ENCODE data around the gene SWAP70.
"Not testable (repeated sequence)": the region's sequence is repeated elsewhere in the genome, so short reads cannot be mapped to it uniquely, and the experiment has no call there.

SWAP70 gene

DNA sequence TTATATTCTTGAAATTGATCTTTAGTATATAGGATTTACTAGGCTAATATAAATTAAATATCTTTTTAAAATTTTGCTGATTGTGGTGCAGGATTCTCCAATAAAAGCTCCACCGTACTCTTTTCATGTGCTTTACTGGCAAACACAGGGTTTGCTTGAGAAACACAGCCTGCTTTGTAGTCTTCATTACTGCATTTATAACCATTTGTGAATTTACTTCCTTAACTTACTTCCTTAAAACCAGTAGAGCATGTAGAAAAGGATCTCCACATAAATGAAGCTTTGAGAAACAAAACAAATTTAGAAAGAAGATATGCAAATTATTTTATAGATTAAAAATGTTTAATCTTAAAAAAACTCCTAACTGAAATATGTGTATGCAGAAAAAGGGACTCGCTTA is 28.8 kb downstream of the SWAP70 start:
- DNase-seq (ENCODE audit: low read depth in 3 of 3), result no peak

DNA sequence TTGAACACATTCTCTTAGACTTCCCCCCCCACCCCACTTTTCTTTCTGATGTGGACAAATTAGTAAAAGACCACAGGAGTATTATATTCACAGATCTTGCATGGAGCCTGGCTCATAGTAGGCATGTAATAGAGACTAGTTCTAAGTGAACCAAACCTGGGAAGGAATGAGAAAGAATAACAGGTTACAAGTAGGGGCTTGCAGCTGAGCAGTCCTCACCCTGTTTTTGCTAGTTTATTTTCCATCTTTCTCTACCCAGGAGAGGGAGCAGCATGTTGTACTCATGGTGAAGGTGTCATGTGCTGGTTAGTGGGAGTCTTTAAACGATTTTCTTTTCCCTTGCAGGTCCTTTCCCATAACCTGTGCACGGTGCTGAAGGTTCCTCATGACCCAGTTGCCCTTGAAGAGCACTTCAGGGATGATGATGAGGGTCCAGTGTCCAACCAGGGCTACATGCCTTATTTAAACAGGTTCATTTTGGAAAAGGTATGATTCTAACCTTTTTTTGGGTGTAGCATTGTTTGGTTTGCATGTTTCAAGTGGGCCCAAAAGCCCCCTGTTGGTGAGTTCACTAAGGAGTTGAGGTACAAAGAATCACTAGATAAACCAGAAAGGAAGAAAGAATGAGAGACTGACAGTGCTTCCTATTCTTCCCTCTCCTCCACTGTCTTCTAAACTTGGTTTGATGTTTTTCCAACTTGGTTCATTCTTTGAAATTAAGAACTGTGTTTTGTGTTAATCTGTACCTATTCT is 30.1 kb downstream of the SWAP70 start:
- DNase-seq (ENCODE audit: low read depth in 3 of 3), result no peak

DNA sequence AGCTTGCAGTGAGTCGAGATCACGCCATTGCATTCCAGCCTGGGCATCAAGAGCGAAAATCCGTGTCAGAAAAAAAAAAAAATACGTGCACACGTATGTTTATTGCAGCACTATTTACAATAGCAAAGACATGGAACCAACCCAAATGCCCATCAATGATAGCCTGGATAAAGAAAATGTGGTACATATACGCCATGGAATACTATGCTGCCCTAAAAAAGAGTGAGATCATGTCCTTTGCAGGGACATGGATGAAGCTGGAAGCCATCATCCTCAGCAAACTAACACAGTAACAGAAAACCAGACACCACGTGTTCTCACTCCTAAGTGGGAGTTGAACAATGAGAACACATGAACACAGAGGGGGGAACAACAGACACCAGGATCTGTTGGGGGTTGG is 31.4 kb downstream of the SWAP70 start:
- DNase-seq (ENCODE audit: low read depth in 3 of 3), result not testable (repeated sequence)

DNA sequence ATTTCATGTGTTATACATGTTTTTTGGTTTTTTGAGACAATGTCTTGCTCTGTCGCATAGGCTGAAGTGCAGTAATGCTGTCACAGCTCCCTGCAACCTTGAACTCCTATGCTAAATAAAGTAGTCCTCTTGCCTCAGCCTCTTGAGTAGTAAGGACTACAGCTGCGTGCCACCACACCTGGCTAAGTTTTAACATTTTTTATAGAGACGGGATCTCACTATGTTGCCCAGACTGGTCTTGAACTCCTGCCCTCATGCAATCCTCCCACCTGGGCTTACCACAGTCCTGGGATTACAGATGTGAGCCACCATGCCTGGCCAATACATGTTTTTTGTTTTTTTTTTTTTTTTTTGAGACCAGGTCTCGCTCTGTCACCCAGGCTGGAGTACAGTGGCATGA is 33.9 kb downstream of the SWAP70 start:
- no peak for DNase-seq (ENCODE audit: low read depth in 3 of 3)

DNA sequence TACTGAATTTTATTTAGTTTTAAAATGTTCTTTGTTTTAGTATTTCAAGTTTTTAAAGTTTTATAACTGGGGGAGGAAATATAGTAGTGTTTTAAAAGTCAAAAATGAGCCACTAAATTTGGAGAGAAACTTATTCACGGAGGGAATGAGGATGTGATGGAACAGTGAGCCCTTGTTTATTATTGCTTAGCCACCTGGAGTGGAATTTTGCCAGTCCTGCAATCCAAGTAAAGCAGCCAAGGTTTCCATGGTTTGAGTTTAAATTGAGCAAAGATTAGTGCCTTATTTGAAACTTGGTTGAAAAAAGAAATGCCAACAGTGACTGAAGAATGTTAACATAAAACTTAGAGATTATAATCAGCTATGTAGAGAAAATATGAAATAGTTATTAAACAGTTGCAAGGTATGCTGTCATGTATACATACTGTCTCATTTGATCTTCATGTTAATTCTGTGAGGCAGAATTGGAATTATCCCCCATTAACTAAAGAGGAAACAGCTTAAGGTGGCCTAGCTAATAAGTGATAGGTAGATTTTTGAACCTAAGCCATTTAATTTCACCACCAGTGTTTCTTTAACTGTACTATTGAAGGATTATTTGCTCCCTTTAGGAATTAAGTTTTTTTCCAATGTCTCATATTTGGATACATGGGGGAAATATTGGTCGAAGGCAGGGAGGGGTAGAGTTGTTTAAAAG is 36.4 kb downstream of the SWAP70 start:
- no peak for DNase-seq (ENCODE audit: low read depth in 3 of 3)

DNA sequence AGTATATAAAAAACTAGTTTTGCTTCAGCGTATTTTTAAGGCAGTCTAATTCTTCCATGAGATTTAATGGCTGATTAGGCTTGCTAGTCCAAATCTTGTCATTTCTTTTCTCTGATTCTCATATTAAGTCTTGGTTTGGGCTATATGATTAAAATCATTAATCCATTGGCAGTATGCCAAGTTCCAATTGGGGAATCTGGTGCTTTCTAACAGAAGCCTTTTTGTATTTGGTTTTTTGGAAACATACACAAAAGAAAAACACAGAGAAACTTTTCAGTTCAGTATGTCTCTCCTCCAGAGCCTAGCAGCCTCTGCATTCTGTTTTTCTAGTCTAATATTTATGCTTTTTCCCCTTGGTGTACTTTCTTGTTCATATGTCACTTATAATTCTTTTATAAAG is 37.9 kb downstream of the SWAP70 start:
- no peak for DNase-seq (ENCODE audit: low read depth in 3 of 3)

DNA sequence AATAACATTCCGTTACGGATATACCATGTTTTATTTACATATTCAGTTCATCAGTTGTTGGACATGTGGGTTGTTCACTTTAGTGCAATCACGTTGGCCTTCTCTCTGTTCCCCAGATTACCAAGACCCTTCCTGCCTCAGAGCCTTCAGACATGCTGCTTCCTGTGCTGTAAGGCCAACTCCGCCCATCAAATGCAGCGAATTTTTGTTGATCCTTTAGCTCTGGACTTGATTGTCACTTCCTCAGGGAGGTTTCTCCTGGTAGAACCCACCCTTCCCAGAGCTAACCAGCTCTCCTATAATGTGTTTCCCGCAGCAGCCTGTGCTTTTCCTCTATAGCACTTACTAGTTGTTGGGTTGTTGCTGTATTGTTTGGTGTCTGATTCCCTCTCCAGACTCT is 39.4 kb downstream of the SWAP70 start:
- no peak for DNase-seq (ENCODE audit: low read depth in 3 of 3)

DNA sequence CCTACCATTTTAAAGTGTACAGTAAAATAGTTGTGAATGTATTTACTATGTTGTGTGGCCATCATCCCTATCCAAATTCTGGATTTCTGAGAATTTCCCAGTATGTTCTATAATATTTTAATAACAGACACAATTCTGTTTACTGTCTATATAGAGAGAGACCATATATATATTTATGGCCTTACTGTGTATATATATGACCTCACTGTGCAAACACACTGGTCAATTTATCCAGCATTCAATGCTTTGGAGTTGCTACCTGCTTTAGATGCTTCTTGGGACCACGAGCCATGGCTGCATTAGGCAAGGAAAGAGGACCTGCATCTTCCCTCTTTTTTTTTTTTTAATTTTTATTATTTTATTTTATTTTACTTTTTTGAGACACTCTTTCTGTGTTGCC is 40.2 kb downstream of the SWAP70 start:
- no peak for DNase-seq (ENCODE audit: low read depth in 3 of 3)

DNA sequence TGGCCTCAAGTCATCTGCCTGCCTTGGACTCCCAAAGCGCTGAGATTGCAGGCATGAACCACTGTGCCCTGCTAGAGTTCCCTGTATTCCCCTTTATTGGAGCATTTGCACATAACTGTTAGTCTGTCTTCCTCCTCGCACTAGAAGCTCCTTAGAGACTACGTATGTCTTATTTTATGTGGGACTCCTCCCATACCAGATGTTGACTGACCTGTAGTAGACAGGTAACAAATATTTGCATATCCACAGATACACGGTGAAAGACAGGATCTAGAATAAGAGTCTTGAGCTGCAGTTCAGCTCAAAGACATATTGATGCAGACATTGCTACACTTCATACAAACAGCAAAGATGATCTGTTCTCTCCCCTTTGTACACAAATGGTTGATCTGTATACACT is 40.7 kb downstream of the SWAP70 start:
- no peak for DNase-seq (ENCODE audit: low read depth in 3 of 3)

DNA sequence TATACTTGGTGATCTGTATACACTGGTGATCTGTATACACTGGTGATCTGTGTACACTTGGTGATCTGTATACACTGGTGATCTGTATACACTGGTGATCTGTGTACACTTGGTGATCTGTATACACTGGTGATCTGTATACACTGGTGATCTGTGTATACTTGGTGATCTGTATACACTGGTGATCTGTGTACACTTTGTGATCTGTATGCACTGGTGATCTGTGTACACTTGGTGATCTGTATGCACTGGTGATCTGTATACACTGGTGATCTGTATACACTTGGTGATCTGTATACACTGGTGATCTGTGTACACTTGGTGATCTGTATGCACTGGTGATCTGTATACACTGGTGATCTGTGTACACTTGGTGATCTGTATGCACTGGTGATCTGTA is 41.5 kb downstream of the SWAP70 start:
- DNase-seq (ENCODE audit: low read depth in 3 of 3), result not testable (repeated sequence)

DNA sequence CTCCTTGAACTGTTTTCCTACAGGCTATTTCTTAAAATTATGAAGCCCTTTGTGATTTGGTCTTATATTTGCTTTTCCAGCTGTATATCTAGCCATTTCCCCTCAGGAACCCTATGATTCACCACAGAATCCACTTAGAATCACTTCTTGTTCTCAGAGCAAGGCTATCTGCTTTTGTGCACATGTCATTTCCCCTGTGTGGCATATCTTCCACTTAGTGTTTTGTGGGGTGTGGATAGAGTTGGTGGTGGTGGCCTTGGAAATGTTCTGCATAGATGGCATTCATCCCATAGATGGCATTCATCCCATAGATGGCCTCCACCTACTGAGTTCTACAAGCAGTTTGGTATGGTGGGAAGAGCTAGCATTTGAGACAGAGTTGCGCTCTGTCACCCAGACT is 44.7 kb downstream of the SWAP70 start:
- no peak for DNase-seq (ENCODE audit: low read depth in 3 of 3)

DNA sequence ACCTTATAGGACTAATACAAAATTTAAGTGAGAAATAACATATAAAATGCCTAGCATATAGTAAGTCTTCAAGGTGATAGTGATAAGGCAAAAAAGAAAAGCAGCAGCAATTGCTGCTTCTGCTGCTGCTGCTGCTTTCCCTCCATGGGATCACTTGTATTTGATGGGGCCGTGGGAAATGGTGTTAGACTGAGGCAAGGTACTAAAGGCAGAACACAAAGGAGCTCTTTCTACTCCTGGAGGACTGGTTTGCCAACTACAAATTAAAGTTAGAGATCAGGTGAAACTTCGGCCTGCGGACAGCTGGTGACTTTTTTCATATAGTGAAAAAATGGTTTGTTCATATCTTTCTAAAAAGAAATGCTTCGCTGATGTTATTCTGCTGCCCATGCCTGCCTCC is 46.3 kb downstream of the SWAP70 start:
- DNase-seq (ENCODE audit: low read depth in 3 of 3), result no peak

DNA sequence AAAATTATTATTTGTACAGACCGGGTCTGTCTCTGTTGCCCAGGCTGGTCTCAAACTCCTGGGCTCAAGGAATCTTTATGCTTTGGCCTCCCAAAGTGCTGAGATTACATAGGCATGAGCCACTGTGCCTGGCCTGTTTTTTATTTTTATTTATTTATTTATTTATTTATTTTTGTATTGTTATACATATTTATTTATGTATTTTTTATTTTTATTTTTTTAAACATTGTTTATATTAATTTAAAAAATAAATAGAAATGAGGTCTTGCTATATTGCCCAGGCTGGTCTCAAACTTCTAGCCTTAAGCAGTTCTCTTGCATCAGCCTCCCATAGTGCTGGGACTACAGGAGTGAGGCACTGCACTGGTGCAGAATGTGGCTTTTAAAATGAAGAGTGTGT is 47.0 kb downstream of the SWAP70 start:
- DNase-seq (ENCODE audit: low read depth in 3 of 3), result no peak

DNA sequence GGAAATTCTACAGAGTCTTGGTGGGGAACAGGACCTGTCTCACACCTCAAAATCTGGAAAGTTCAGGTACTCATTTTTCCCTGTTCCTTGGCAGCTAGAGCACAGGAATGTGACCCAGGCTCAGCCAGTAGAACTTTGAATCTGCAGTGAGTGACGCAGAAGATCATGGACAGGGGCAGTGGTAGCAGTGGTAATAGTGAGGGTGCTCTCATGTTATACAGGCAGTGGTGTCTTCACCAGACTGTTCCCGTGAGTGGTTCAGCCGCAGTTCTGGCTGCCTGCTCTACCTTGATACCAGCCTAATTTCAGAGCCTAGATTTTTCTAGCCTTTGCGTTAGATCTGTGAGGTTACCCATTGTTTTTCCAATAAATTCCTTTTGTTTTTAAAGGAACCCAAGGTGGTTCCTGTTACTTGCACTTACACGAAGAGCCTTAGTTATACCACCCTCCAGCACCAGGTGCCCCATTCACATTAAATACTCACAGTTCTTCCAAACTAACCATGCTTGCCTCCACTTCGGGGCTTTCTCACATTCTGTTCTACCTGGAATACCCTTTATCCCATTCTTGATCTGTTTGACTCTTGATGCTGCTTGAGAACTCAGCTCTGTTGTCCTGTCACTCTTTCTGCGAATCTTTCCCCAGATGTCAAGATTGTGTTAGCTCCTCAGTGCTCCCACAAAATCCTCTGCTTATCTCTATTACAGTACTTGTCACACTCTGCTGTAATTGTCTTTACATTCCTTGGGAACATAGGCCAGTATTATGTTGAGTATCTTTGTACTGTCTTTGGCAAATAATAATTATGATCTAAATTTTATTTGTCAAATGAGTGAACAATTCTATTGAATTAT is 47.8 kb downstream of the SWAP70 start:
- no peak for DNase-seq (ENCODE audit: low read depth in 3 of 3)

DNA sequence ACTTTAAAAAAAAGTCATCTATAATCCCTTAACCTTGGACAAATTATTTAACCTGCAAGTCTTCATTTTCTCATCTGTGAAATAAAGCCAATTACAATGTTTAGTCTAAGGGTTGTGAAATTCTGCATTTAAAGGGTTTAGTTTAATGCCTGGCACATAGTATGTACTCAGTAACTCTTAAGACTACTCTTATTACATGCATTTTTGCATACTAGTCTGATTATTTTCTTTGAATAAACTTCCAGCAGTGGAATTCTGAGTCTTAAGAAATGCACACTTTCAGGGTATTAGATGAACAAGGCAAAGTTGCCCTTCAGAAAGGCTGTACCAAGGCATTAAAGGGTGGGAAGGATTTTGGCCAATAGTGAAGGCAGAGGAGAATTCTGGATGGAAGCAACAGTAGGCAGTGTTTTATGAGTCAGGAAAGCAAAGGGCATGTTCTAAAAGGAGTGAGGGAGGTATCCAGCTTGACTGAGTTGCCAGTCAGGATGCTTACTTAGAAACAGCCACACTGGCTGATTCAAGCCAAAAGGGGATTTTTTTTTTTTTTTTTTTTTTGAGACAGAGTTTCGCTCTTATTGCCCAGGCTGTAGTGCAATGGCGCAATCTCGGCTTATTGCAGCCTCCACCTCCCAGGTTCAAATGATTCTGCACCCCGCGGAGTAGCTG is 50.5 kb downstream of the SWAP70 start:
- no peak for DNase-seq (ENCODE audit: low read depth in 3 of 3)

DNA sequence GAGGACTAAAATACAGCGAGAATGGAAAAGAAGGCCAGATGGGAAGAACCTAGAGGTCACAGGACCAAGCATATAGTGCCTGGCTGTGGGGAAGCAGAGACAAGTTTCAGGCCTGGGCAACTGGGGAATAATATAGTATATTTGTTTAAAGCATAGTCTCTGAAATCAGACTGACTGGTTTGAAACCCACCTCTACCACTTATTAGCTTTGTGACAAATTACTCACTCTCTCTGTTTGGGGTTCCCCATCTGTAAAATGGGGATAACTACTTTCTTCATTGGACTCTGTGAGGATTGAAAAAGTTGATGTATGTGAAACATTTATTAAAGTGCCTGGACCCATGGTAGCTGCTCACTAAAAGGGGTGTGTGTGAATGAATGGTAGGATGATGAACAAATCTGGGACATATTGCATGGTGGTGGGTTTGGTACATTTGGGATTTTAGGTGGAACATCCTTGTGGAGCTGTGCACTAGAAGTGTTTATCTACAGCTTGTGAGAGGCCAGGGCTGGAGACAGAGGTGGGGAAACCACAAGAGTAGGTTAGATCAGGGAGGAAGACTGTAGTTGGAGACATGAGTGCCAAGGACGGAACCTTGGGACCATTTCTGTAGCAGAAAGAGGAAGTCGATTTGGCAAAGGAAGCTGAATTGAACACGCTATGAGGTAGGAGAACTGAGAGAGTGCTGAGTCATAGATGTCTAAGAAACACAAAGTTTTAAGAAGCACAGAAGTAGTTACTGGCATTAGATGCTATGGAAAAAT is 52.6 kb downstream of the SWAP70 start:
- DNase-seq (ENCODE audit: low read depth in 3 of 3), result no peak

DNA sequence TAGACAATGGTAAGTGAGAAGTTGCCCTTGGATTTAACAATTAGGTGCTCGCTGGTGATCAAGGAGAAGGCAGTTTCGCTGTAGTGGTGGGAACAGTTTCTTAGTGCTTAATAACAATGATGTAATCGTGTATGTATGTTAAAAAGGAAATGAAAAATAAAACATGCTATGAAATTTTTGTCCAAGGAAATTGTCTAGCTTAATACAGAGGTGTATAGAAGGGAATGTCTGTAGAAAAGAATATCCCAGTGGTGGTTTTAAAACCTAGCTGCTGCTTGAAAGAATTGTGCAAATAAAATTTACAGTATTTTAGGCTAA is 53.1 kb downstream of the SWAP70 start:
- DNase-seq (ENCODE audit: low read depth in 3 of 3), result no peak

DNA sequence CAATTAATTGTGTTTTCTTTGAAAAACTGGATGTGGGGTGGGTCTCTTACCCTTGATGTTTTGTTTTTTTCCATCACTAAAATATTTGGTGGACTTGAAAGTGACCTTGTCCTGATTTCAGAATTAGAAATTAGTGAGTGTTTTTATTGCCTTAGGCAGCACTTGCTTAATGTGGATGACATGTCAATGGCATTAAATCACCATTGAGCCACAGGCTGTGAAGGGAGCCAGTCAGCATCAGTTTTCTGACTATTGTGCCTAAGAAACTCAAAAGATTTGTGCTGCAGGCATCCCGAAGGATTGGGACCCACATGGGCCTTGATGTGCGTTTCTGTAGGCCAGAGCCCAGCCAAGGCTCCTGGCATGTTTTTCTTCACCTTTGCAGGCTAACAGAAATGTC is 53.8 kb downstream of the SWAP70 start:
- no peak for DNase-seq (ENCODE audit: low read depth in 3 of 3)

DNA sequence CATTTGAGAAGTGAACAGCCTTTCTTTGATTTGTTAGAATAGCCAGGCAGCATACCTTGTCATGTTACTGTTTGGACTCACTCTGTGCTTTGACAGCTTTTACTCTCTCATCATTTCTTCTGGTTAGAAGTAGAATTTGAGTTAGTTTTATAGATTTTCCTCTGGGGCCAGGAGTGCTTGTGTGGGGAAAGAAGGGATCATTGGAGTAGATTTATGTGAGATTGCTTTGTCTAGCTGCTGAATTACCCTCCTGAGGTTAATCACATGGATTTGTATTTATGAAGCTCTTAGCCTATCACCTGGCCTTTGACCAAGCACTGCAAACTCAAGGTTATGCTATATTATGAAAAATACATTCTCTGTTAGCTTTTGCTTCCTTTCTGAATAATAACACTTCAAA is 54.3 kb downstream of the SWAP70 start:
- DNase-seq (ENCODE audit: low read depth in 3 of 3), result no peak

DNA sequence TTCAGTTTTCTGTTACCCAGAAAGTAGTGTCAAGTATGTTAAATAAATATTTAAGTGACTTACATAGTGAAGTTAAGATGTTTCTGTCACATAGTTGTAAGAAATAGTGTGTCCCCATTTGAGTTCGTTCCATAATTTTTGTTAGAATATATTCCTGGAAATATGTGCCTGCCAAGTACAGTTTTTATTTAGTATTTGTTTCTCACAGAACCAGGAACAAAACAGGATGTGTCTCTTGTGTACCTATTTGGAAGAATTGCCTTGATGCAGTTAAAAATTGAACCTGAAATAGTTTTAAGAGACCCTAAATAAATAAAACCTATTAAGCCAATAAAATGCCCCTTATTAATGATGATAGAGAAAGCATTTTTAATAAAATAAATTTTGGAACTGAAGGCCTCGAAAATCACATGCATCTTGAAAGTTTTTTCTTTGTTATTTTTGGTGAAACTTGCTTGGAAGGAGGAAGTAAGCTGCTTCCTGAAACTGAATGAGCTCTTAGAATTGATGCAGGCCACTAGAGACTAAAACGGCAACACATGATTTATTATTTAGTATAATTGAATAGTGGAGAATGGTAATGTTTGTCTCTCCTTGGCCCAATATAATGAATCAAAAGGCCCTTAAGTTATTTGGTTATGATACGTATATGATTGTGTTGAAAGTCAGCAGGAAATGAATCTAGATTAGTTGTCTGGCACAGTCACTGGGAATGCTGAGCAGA is 55.9 kb downstream of the SWAP70 start:
- no peak for DNase-seq (ENCODE audit: low read depth in 3 of 3)

DNA sequence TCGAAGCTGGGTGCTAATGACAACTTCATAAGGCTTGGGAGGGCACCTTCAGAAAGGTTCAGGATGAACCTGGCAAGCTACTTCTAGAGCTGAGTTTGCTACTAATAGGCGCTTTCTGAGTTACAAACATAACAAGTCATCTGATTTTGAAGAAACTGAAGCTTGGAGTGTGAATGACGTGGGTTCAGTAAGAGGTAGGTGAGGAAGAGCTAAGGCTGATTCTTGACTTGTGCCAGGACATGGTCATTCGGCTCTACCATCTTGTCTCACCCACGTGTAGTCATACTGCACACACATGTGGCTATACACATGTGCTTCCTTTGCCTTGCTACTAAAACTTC is 56.4 kb downstream of the SWAP70 start:
- DNase-seq (ENCODE audit: low read depth in 3 of 3), result no peak
